HL-60 (cell line): ENCODE results near the gene OBSL1.

Experiments
- CTCF ChIP-seq: IDR thresholded peaks from one replicate; pipeline ENCODE4 v1.5.1; 2011; ENCODE audit warnings: low read length, control low read depth, inconsistent platforms; ENCODE audit not compliant: insufficient read depth
- POLR2AphosphoS5 ChIP-seq: IDR thresholded peaks from 2 replicates; pipeline ENCODE4 v1.6.1; 2012; ENCODE audit warnings: low read depth
- REST ChIP-seq: IDR thresholded peaks from 2 replicates; pipeline ENCODE4 v1.6.1; 2012; ENCODE audit warnings: low read depth; ENCODE audit not compliant: insufficient replicate concordance

DNA sequence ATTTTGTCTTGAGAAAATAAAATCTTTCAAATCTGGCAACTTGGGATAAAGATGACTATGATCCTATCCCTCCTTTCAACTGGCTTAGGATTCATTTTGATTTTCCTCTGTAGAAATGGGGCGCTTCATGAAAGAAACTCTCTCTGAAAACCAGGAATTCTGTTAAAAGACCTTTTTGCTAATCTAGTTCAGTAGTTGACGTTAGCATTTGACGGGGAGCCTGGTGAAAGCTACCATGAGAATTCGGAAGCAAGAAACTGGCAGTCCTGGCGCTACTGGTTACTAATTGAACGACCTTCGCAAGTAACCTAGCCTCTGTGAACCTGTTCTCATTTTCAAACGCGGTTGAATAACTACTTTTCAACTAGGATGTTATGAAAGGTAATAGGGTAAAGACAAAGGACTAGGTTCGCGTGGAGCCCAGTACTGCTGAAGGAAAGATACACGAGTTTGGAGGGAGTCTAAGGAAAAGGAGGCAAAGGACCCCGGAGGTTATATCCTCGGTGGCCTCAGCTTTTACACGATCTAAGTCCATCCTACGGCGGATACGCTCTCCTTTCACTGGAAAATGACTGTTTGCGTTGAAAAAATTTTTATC lies 25.7 kb upstream of the OBSL1 start:
- no peak for TF ChIP-seq CTCF
- TF ChIP-seq POLR2AphosphoS5 = no peak
- no peak for TF ChIP-seq REST
